GM21723 (cell line): ENCODE results near the gene CTTNBP2.

Experiments used
- ATAC-seq: cut with Tn5 transposase; IDR thresholded peaks from one replicate; pipeline ENCODE4 v1.9.1; 2021; ENCODE audit warnings: mild to moderate bottlenecking, moderate library complexity; ENCODE audit not compliant: unreplicated experiment

Gene CTTNBP2

GRCh38 chr7:117872561-117873309 lies 506 bp downstream of the CTTNBP2 start:
- no peak for ATAC-seq

GRCh38 chr7:117871778-117872538 lies 1.3 kb downstream of the CTTNBP2 start:
- no peak for ATAC-seq

GRCh38 chr7:117871401-117871777 lies 1.9 kb downstream of the CTTNBP2 start:
- no peak for ATAC-seq

- ATAC-seq = no peak
Measured at GRCh38 chr7:117870448-117871130, 2.7 kb downstream of the CTTNBP2 start.

GRCh38 chr7:117869374-117869773 lies 3.9 kb downstream of the CTTNBP2 start:
- no peak for ATAC-seq

GRCh38 chr7:117863618-117864017 lies 9.6 kb downstream of the CTTNBP2 start:
- ATAC-seq = no peak

GRCh38 chr7:117862378-117862777 lies 10.9 kb downstream of the CTTNBP2 start:
- no peak for ATAC-seq

GRCh38 chr7:117859246-117859812 lies 13.9 kb downstream of the CTTNBP2 start:
- no peak for ATAC-seq

GRCh38 chr7:117858712-117859111 lies 14.5 kb downstream of the CTTNBP2 start:
- no peak for ATAC-seq

GRCh38 chr7:117857718-117858117 lies 15.5 kb downstream of the CTTNBP2 start:
- ATAC-seq = no peak

- ATAC-seq = no peak
Measured at GRCh38 chr7:117856196-117856595, 17.0 kb downstream of the CTTNBP2 start.

- no peak for ATAC-seq
Measured at GRCh38 chr7:117854186-117854585, 19.1 kb downstream of the CTTNBP2 start.

GRCh38 chr7:117848941-117849340 lies 24.3 kb downstream of the CTTNBP2 start:
- no peak for ATAC-seq

- no peak for ATAC-seq
Measured at GRCh38 chr7:117844678-117845077, 28.6 kb downstream of the CTTNBP2 start.

- ATAC-seq = no peak
Measured at GRCh38 chr7:117841611-117842010, 31.6 kb downstream of the CTTNBP2 start.

GRCh38 chr7:117841011-117841410 lies 32.2 kb downstream of the CTTNBP2 start:
- ATAC-seq = no peak

GRCh38 chr7:117839507-117839906 lies 33.7 kb downstream of the CTTNBP2 start:
- ATAC-seq = peak; percentile 82

GRCh38 chr7:117837841-117838240 lies 35.4 kb downstream of the CTTNBP2 start:
- peak; percentile 77 for ATAC-seq

GRCh38 chr7:117835016-117835664 lies 38.1 kb downstream of the CTTNBP2 start:
- ATAC-seq = no peak

GRCh38 chr7:117830422-117830954 lies 42.8 kb downstream of the CTTNBP2 start:
- no peak for ATAC-seq
